ENCODE data around the gene HS6ST3. TPM values are rescaled to one million over a fixed set of nuclear protein-coding genes. Genes with fewer than 3 reads are reported as not detected.

Gene HS6ST3
- total RNA-seq, 1 donor from 2014 or later = 0.26 TPM

DNA sequence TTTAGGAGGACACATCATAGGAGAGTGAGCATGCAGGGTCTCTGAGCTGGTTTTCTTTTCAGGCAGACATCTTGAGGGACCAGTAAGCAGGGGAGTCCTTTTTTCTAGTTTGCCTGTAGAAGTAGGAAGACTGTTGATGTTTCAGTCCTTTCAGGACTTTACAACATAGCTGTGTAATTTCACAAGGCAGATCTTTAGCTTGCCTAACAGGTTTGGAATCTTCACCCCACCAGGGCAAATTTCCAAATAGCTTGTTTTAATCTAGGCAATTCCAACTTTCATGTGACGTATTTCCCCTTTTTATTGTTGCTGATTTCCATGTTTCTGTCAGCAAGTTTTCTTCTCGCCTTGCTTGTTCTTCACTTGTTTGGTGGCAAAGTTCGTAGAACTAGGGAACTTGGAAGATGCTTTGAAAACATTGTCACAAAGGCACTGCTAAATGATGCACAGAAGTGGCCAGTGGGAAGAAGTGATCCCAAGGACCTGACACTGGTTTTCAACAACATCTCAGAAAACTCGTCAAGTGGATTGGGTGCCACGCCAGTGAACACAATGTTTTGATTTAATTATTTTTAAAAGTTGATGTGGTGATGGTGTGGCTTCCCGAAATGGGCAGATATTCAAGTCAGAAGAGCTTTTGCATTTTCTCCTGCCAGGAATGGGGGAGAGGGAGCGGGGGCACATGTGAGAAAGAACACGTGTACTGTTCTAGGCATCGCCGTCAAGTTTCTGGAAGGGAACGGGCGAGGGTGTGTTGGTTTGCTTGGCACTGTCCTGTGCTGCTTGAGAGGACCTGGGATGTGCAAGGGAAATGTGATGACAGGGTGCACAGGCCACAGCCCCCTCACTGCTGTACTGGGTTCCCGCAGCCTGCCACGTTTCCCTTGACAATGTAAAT is 485.8 kb downstream of the HS6ST3 start:
- DNase-seq (ENCODE audit: low read depth, low spot score) = no peak
- H3K4me1 Mint-ChIP-seq = no peaks in the 10 kb centered on the region
- H3K27me3 Mint-ChIP-seq (ENCODE audit: low read depth) = no peaks in the 10 kb centered on the region
- peaks cover 4% of the 10 kb centered on the region for H3K9me3 Mint-ChIP-seq
- no peaks in the 10 kb centered on the region for H3K36me3 Mint-ChIP-seq (ENCODE audit: low read depth)
- H3K4me3 Mint-ChIP-seq = no peak overlapping the region
- H3K27ac Mint-ChIP-seq (ENCODE audit: unreplicated experiment) = no peak overlapping the region
- TF ChIP-seq, protein P1, sequence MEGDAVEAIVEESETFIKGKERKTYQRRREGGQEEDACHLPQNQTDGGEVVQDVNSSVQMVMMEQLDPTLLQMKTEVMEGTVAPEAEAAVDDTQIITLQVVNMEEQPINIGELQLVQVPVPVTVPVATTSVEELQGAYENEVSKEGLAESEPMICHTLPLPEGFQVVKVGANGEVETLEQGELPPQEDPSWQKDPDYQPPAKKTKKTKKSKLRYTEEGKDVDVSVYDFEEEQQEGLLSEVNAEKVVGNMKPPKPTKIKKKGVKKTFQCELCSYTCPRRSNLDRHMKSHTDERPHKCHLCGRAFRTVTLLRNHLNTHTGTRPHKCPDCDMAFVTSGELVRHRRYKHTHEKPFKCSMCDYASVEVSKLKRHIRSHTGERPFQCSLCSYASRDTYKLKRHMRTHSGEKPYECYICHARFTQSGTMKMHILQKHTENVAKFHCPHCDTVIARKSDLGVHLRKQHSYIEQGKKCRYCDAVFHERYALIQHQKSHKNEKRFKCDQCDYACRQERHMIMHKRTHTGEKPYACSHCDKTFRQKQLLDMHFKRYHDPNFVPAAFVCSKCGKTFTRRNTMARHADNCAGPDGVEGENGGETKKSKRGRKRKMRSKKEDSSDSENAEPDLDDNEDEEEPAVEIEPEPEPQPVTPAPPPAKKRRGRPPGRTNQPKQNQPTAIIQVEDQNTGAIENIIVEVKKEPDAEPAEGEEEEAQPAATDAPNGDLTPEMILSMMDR (conservative IDR thresholded peaks at IDR 0.05) = no peak

DNA sequence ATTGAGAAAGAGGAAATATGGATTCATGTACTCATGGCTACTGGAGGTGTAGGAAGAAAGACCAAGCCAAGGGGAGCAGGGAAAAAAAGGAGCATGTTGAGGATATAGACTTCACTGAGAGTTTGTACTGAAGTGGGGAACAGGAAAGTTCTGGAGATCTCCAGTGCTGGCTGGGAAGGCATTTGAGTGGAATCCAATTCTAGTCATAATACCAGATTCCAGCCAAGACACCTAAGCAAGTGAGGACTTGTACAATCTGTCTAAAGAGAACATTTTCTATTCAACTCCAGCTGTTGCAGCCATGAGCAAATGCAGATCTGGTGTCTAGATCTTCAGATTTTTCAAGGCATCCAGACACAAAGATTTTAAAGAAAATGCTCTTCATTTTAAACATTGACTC is 491.8 kb downstream of the HS6ST3 start:
- H3K36me3 Mint-ChIP-seq (ENCODE audit: low read depth) = no peaks in the 10 kb centered on the region
- no peak for DNase-seq (ENCODE audit: low read depth, low spot score)

DNA sequence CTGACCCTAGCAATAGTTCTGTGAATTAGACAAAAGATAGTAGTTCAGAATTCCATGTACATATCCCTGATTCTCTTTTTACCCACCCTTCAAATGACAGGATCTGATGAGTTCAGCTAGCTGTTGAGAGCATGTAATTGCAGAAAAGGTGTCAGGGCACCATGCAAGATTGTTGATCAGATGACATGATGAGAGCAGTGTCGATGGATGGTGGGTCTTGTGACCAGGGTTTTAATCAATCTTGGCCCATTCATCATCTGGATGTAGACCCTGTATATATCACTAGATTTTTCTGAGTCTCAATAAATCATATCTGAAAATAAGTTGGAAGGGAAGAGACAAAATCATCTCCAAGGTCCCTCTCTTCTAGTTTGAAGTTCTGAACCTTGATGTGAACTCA is 525.3 kb downstream of the HS6ST3 start:
- no peaks in the 10 kb centered on the region for H3K4me1 Mint-ChIP-seq
- TF ChIP-seq, protein P1 (conservative IDR thresholded peaks at IDR 0.05) = no peak

More for the DNA sequence above, 491.8 kb downstream of the HS6ST3 start:
- TF ChIP-seq, protein P1 (conservative IDR thresholded peaks at IDR 0.05) = no peak
- Mint-ChIP-seq H3K9me3 (peaks cover 7% of the 10 kb centered on the region), H3K4me1 (no peaks in the 10 kb centered on the region), H3K4me3 (no peak overlapping the region), H3K27ac (ENCODE audit: unreplicated experiment) (no peak overlapping the region), H3K27me3 (ENCODE audit: low read depth) (no peaks in the 10 kb centered on the region)

GRCh38 chr13:96617528-96617927 is 527.6 kb downstream of the HS6ST3 start:
- H3K4me3 Mint-ChIP-seq = no peak overlapping the region
- no peak for DNase-seq (ENCODE audit: low read depth, low spot score)
- TF ChIP-seq, protein P1 (conservative IDR thresholded peaks at IDR 0.05) = no peak
- H3K36me3 Mint-ChIP-seq (ENCODE audit: low read depth) = no peaks in the 10 kb centered on the region
- peaks cover 2% of the 10 kb centered on the region for H3K9me3 Mint-ChIP-seq
- H3K27ac Mint-ChIP-seq (ENCODE audit: unreplicated experiment) = no peak overlapping the region
- no peaks in the 10 kb centered on the region for H3K4me1 Mint-ChIP-seq
- peaks cover 3% of the 10 kb centered on the region for H3K27me3 Mint-ChIP-seq (ENCODE audit: low read depth)

More for the DNA sequence above, 525.3 kb downstream of the HS6ST3 start:
- H3K4me3 Mint-ChIP-seq = no peak overlapping the region
- DNase-seq (ENCODE audit: low read depth, low spot score) = no peak
- H3K27ac Mint-ChIP-seq (ENCODE audit: unreplicated experiment) = no peak overlapping the region
- H3K9me3 Mint-ChIP-seq = peaks cover 5% of the 10 kb centered on the region
- no peaks in the 10 kb centered on the region for H3K36me3 Mint-ChIP-seq (ENCODE audit: low read depth)
- H3K27me3 Mint-ChIP-seq (ENCODE audit: low read depth) = no peaks in the 10 kb centered on the region

- H3K27me3 Mint-ChIP-seq (ENCODE audit: low read depth) = peaks cover 3% of the 10 kb centered on the region
- no peak overlapping the region for H3K4me3 Mint-ChIP-seq
Measured at GRCh38 chr13:96621634-96622183, 531.8 kb downstream of the HS6ST3 start.

More at GRCh38 chr13:96621634-96622183, 531.8 kb downstream of the HS6ST3 start:
- Mint-ChIP-seq H3K36me3 (ENCODE audit: low read depth) (no peaks in the 10 kb centered on the region), H3K9me3 (no peaks in the 10 kb centered on the region), H3K4me1 (no peaks in the 10 kb centered on the region), H3K27ac (ENCODE audit: unreplicated experiment) (no peak overlapping the region)
- no peak for DNase-seq (ENCODE audit: low read depth, low spot score)
- TF ChIP-seq, protein P1 (conservative IDR thresholded peaks at IDR 0.05) = no peak
